ENCODE measurements around the gene IKBKE.

GRCh38 chr1:206497774-206498173 is 27.5 kb downstream of the IKBKE start:
- TF ChIP-seq POLR2A (IDR thresholded peaks at IDR 0.05) (no peak), EP300 (IDR thresholded peaks at IDR 0.05; ENCODE audit: low read depth) (no peak), POLR2AphosphoS5 (IDR thresholded peaks at IDR 0.05) (no peak)
- TF ChIP-seq, protein P1, sequence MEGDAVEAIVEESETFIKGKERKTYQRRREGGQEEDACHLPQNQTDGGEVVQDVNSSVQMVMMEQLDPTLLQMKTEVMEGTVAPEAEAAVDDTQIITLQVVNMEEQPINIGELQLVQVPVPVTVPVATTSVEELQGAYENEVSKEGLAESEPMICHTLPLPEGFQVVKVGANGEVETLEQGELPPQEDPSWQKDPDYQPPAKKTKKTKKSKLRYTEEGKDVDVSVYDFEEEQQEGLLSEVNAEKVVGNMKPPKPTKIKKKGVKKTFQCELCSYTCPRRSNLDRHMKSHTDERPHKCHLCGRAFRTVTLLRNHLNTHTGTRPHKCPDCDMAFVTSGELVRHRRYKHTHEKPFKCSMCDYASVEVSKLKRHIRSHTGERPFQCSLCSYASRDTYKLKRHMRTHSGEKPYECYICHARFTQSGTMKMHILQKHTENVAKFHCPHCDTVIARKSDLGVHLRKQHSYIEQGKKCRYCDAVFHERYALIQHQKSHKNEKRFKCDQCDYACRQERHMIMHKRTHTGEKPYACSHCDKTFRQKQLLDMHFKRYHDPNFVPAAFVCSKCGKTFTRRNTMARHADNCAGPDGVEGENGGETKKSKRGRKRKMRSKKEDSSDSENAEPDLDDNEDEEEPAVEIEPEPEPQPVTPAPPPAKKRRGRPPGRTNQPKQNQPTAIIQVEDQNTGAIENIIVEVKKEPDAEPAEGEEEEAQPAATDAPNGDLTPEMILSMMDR (IDR thresholded peaks at IDR 0.05) = no peak

Data from transverse colon (tissue), 4 donors.